ENCODE data around the gene TRABD2A. TPM values are rescaled to one million over a fixed set of nuclear protein-coding genes. Genes with fewer than 3 reads are reported as not detected.

The TRABD2A gene
- total and polyA plus RNA-seq, 2 donors = 1.6 to 13.8 TPM

- no peaks in the 10 kb centered on the region for H3K36me3 ChIP-seq (ENCODE audit: control insufficient read depth in 2 of 2, insufficient read depth in 2 of 2, low read length in 1 of 2)
- no peaks in the 10 kb centered on the region for H3K9me3 ChIP-seq (ENCODE audit: control insufficient read depth in 2 of 2, insufficient read depth in 1 of 2, low read length in 1 of 2)
- H3K27me3 ChIP-seq (ENCODE audit: control insufficient read depth in 2 of 2, insufficient read depth in 1 of 2, low read length in 1 of 2) = no peaks in the 10 kb centered on the region
- WGBS = 99% methylated on average over 6 of the region's 6 CpGs
- no peaks in the 10 kb centered on the region for H3K4me1 ChIP-seq (ENCODE audit: control insufficient read depth in 2 of 2, insufficient read depth in 2 of 2, low read length in 2 of 2)
- H3K27ac ChIP-seq (ENCODE audit: low read depth in 1 of 2, low read length in 1 of 2) = no peak overlapping the region
- no peak overlapping the region for H3K4me3 ChIP-seq (ENCODE audit: low read length in 2 of 2)
- no peak for DNase-seq (ENCODE audit: low read depth in 6 of 9, low spot score in 9 of 9)
Observed at GRCh38 chr2:84792856-84793522, 87.9 kb downstream of the TRABD2A start.

GRCh38 chr2:84788498-84788897, 92.4 kb downstream of the TRABD2A start:
- Histone ChIP-seq H3K27me3 (ENCODE audit: control insufficient read depth in 2 of 2, insufficient read depth in 1 of 2, low read length in 1 of 2) (no peaks in the 10 kb centered on the region), H3K27ac (ENCODE audit: low read depth in 1 of 2, low read length in 1 of 2) (no peak overlapping the region), H3K4me1 (ENCODE audit: control insufficient read depth in 2 of 2, insufficient read depth in 2 of 2, low read length in 2 of 2) (no peaks in the 10 kb centered on the region), H3K4me3 (ENCODE audit: low read length in 2 of 2) (no peak overlapping the region), H3K9me3 (ENCODE audit: control insufficient read depth in 2 of 2, insufficient read depth in 1 of 2, low read length in 1 of 2) (no peaks in the 10 kb centered on the region), H3K36me3 (ENCODE audit: control insufficient read depth in 2 of 2, insufficient read depth in 2 of 2, low read length in 1 of 2) (no peaks in the 10 kb centered on the region)
- no peak for DNase-seq (ENCODE audit: low read depth in 6 of 9, low spot score in 9 of 9)
- whole genome bisulfite sequencing = 92% methylated on average over 3 of the region's 3 CpGs

GRCh38 chr2:84788027-84788426, 92.9 kb downstream of the TRABD2A start:
- no peak for DNase-seq (ENCODE audit: low read depth in 6 of 9, low spot score in 9 of 9)
- Histone ChIP-seq H3K4me3 (ENCODE audit: low read length in 2 of 2) (no peak overlapping the region), H3K4me1 (ENCODE audit: control insufficient read depth in 2 of 2, insufficient read depth in 2 of 2, low read length in 2 of 2) (no peaks in the 10 kb centered on the region), H3K27me3 (ENCODE audit: control insufficient read depth in 2 of 2, insufficient read depth in 1 of 2, low read length in 1 of 2) (no peaks in the 10 kb centered on the region), H3K36me3 (ENCODE audit: control insufficient read depth in 2 of 2, insufficient read depth in 2 of 2, low read length in 1 of 2) (no peaks in the 10 kb centered on the region), H3K27ac (ENCODE audit: low read depth in 1 of 2, low read length in 1 of 2) (no peak overlapping the region), H3K9me3 (ENCODE audit: control insufficient read depth in 2 of 2, insufficient read depth in 1 of 2, low read length in 1 of 2) (no peaks in the 10 kb centered on the region)
- WGBS = 100% methylated on average over 1 of the region's 1 CpG

- no peaks in the 10 kb centered on the region for H3K27me3 ChIP-seq (ENCODE audit: control insufficient read depth in 2 of 2, insufficient read depth in 1 of 2, low read length in 1 of 2)
- H3K27ac ChIP-seq (ENCODE audit: low read depth in 1 of 2, low read length in 1 of 2) = no peak overlapping the region
- H3K4me3 ChIP-seq (ENCODE audit: low read length in 2 of 2) = no peak overlapping the region
Observed at GRCh38 chr2:84786601-84787000, 94.3 kb downstream of the TRABD2A start.

GRCh38 chr2:84785950-84786349, 94.9 kb downstream of the TRABD2A start:
- 96% methylated on average over 4 of the region's 4 CpGs for WGBS
- no peak overlapping the region for H3K27ac ChIP-seq (ENCODE audit: low read depth in 1 of 2, low read length in 1 of 2)
- H3K4me3 ChIP-seq (ENCODE audit: low read length in 2 of 2) = no peak overlapping the region
- H3K27me3 ChIP-seq (ENCODE audit: control insufficient read depth in 2 of 2, insufficient read depth in 1 of 2, low read length in 1 of 2) = no peaks in the 10 kb centered on the region
- H3K4me1 ChIP-seq (ENCODE audit: control insufficient read depth in 2 of 2, insufficient read depth in 2 of 2, low read length in 2 of 2) = peaks cover 0 to 8% of the 10 kb centered on the region in 2 donors
- H3K9me3 ChIP-seq (ENCODE audit: control insufficient read depth in 2 of 2, insufficient read depth in 1 of 2, low read length in 1 of 2) = no peaks in the 10 kb centered on the region
- DNase-seq (ENCODE audit: low read depth in 6 of 9, low spot score in 9 of 9) = no peak
- H3K36me3 ChIP-seq (ENCODE audit: control insufficient read depth in 2 of 2, insufficient read depth in 2 of 2, low read length in 1 of 2) = no peaks in the 10 kb centered on the region

More at GRCh38 chr2:84786601-84787000, 94.3 kb downstream of the TRABD2A start:
- DNase-seq (ENCODE audit: low read depth in 6 of 9, low spot score in 9 of 9) = no peak
- peaks cover 0 to 8% of the 10 kb centered on the region in 2 donors for H3K4me1 ChIP-seq (ENCODE audit: control insufficient read depth in 2 of 2, insufficient read depth in 2 of 2, low read length in 2 of 2)
- no peaks in the 10 kb centered on the region for H3K9me3 ChIP-seq (ENCODE audit: control insufficient read depth in 2 of 2, insufficient read depth in 1 of 2, low read length in 1 of 2)
- no peaks in the 10 kb centered on the region for H3K36me3 ChIP-seq (ENCODE audit: control insufficient read depth in 2 of 2, insufficient read depth in 2 of 2, low read length in 1 of 2)

- H3K36me3 ChIP-seq (ENCODE audit: control insufficient read depth in 2 of 2, insufficient read depth in 2 of 2, low read length in 1 of 2) = no peaks in the 10 kb centered on the region
- no peaks in the 10 kb centered on the region for H3K27me3 ChIP-seq (ENCODE audit: control insufficient read depth in 2 of 2, insufficient read depth in 1 of 2, low read length in 1 of 2)
- peak overlapping the region; percentile 32 to 77 for H3K27ac ChIP-seq (ENCODE audit: low read depth in 1 of 2, low read length in 1 of 2)
- no peak overlapping the region for H3K4me3 ChIP-seq (ENCODE audit: low read length in 2 of 2)
- DNase-seq (ENCODE audit: low read depth in 6 of 9, low spot score in 9 of 9) = peak in 5 of 9 donors; percentile 10 to 63 (median 22)
- H3K9me3 ChIP-seq (ENCODE audit: control insufficient read depth in 2 of 2, insufficient read depth in 1 of 2, low read length in 1 of 2) = no peaks in the 10 kb centered on the region
- peaks cover 0 to 8% of the 10 kb centered on the region in 2 donors for H3K4me1 ChIP-seq (ENCODE audit: control insufficient read depth in 2 of 2, insufficient read depth in 2 of 2, low read length in 2 of 2)
- 89% methylated on average over 1 of the region's 1 CpG for WGBS
Observed at GRCh38 chr2:84782717-84783442, 98.0 kb downstream of the TRABD2A start.

- Histone ChIP-seq H3K36me3 (ENCODE audit: control insufficient read depth in 2 of 2, insufficient read depth in 2 of 2, low read length in 1 of 2) (no peaks in the 10 kb centered on the region), H3K9me3 (ENCODE audit: control insufficient read depth in 2 of 2, insufficient read depth in 1 of 2, low read length in 1 of 2) (no peaks in the 10 kb centered on the region), H3K4me3 (ENCODE audit: low read length in 2 of 2) (no peak overlapping the region), H3K4me1 (ENCODE audit: control insufficient read depth in 2 of 2, insufficient read depth in 2 of 2, low read length in 2 of 2) (peaks cover 0 to 8% of the 10 kb centered on the region in 2 donors), H3K27me3 (ENCODE audit: control insufficient read depth in 2 of 2, insufficient read depth in 1 of 2, low read length in 1 of 2) (no peaks in the 10 kb centered on the region), H3K27ac (ENCODE audit: low read depth in 1 of 2, low read length in 1 of 2) (peak overlapping the region; percentile 32 to 77)
- 66% methylated on average over 3 of the region's 3 CpGs for WGBS
- peak in 7 of 9 donors; percentile 11 to 69 (median 31) for DNase-seq (ENCODE audit: low read depth in 6 of 9, low spot score in 9 of 9)
Observed at GRCh38 chr2:84781942-84782716, 98.8 kb downstream of the TRABD2A start.

GRCh38 chr2:84779781-84780180, 101.1 kb downstream of the TRABD2A start:
- WGBS = 84% methylated on average over 3 of the region's 3 CpGs
- H3K27me3 ChIP-seq (ENCODE audit: control insufficient read depth in 2 of 2, insufficient read depth in 1 of 2, low read length in 1 of 2) = no peaks in the 10 kb centered on the region
- no peak for DNase-seq (ENCODE audit: low read depth in 6 of 9, low spot score in 9 of 9)

More at GRCh38 chr2:84779781-84780180, 101.1 kb downstream of the TRABD2A start:
- Histone ChIP-seq H3K27ac (ENCODE audit: low read depth in 1 of 2, low read length in 1 of 2) (no peak overlapping the region), H3K4me3 (ENCODE audit: low read length in 2 of 2) (no peak overlapping the region), H3K4me1 (ENCODE audit: control insufficient read depth in 2 of 2, insufficient read depth in 2 of 2, low read length in 2 of 2) (peaks cover 0 to 8% of the 10 kb centered on the region in 2 donors), H3K36me3 (ENCODE audit: control insufficient read depth in 2 of 2, insufficient read depth in 2 of 2, low read length in 1 of 2) (no peaks in the 10 kb centered on the region), H3K9me3 (ENCODE audit: control insufficient read depth in 2 of 2, insufficient read depth in 1 of 2, low read length in 1 of 2) (no peaks in the 10 kb centered on the region)

Data from thymus (tissue), 11 donors.